GM18868 (cell line): ENCODE data around the gene SERINC2.
"Not testable (repeated sequence)": the region's sequence is repeated elsewhere in the genome, so short reads cannot be mapped to it uniquely, and the experiment has no call there.

Experiments used
- ATAC-seq: cut with Tn5 transposase; IDR thresholded peaks from one replicate; pipeline ENCODE4 v1.9.1; 2021; ENCODE audit warnings: mild to moderate bottlenecking, moderate library complexity; ENCODE audit not compliant: unreplicated experiment

Gene SERINC2

GRCh38 chr1:31458287-31458896 is 45.4 kb downstream of the SERINC2 start:
- no peak for ATAC-seq

GRCh38 chr1:31460027-31460426 is 47.0 kb downstream of the SERINC2 start:
- ATAC-seq = no peak

- no peak for ATAC-seq
Observed at GRCh38 chr1:31467005-31467674, 54.1 kb downstream of the SERINC2 start.

DNA sequence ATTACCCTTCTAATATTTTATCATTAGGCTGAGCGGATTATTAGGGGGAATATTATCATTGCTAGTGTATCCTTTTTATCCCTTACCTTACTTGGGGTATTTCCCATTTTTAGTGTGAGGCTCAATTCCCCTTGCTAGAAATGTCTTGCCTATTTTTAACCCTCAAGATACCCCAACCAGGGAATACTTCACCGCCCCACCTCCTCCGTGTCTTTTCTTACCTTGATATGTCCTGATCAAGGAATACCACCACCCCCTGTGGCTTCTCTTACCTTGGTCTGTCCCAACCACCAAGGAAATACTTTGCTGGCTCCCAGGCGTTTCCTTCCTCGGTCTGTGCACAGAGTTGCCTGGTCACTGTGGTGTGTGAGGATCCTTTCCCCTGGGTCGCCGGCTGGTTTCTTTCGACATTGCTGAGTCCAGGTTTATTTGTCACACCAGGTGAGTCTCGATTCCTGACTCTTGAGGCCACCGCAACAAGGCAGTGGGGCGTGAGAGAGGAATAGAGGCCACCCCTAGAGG is 57.8 kb downstream of the SERINC2 start:
- no peak for ATAC-seq

DNA sequence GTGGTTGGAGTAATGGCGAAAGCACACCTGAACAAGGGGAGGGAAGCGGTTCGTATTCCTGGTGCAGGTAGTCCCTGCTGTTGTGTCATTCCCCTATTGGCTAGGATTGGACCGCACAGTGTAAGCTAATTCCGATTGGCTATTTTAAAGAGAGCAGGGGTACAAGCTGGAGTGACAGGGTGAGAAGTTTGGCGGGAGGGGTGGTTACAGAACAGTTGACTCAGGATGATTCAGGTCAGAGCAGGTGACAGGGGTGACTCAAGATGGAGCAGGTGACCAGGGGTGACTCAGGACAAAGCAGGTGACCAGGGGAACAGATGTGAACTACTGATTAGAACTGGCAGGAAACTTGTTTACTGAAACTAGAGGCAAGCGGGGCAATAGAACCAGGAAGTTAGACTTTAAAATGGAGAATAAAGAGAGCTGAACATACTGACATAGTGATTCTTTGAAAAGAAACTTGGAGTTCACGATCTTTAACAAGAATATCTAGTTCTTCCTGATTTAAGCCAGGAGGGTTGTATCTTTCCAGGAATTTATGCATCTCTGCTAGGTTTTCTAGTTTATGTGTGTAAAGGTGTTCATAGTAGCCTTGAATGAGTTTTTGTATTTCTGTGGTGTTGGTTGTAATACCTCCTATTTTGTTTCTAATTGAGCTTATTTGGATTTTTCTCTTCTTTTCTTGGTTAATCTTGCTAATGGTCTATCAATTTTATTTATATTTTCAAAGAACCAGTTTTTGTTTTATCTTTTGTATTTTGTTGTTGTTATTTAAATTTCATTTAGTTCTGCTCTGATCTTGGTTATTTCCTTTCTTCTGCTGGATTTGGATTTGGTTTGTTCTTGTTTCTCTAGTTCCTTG is 58.7 kb downstream of the SERINC2 start:
- not testable (repeated sequence) for ATAC-seq

DNA sequence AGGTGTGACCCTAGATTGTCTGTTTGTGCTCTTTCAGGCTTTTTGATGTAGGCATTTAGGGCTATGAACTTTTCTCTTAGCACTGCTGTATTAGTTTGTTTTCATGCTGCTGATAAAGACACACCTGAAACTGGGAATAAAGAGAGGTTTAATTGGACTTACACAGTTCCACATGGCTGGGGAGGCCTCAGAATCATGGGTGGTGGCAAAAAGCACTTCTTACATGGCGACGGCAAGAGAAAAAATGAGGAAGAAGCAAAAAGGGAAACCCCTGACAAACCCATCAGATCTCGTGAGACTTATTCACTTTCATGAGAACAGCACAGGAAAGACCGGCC is 59.3 kb downstream of the SERINC2 start:
- ATAC-seq = not testable (repeated sequence)

DNA sequence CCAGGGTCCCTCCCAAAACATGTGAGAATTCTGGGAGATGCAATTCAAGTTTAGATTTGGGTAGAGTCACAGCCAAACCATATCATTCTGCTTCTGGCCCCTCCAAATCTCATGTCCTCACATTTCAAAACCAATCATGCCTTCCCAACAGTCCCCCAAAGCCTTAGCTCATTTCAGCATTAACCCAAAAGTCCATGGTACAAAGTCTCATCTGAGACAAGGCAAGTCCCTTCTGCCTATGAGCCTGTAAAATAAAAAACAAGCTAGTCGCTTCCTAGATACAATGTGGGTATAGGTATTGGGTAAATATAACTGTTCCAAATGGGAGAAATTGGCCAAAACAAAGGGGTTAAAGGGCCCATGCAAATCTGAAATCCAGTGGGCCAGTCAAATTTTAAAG is 59.7 kb downstream of the SERINC2 start:
- ATAC-seq = not testable (repeated sequence)

DNA sequence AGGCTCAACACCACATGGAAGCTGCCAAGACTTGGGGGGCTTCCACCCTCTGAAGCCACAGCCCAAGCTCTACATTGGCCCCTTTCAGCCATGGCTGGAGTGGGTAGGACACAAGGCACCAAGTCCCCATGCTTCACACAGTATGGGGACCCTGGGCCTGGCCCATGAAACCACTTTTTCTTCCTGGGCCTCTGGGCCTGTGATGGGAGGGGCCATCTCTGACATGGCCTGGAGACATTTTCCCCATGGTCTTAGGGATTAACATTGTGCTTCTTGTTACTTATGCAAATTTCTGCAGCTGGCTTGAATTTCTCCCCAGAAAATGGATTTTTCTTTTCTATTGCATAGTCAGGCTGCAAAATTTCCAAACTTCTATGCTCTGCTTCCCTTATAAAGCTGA is 60.5 kb downstream of the SERINC2 start:
- ATAC-seq = not testable (repeated sequence)

DNA sequence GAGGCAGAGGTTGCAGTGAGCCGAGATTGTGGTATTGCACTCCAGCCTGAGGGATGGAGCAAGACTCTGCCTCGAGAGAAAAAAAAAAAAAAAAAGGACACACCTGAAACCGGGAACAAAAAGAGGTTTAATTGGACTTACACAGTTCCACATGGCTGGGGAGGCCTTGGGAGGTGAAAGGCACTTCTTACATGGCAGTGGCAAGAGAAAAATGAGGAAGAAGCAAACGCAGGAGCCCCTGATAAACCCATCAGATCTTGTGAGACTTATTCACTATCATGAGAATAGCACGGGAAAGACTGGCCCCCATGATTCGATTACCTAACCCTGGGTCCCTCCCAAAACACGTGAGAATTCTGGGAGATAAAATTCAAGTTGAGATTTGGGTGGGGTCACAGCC is 61.6 kb downstream of the SERINC2 start:
- not testable (repeated sequence) for ATAC-seq

GRCh38 chr1:31476891-31477846 is 64.2 kb downstream of the SERINC2 start:
- ATAC-seq = no peak

- no peak for ATAC-seq
Observed at GRCh38 chr1:31478167-31478566, 65.2 kb downstream of the SERINC2 start.

DNA sequence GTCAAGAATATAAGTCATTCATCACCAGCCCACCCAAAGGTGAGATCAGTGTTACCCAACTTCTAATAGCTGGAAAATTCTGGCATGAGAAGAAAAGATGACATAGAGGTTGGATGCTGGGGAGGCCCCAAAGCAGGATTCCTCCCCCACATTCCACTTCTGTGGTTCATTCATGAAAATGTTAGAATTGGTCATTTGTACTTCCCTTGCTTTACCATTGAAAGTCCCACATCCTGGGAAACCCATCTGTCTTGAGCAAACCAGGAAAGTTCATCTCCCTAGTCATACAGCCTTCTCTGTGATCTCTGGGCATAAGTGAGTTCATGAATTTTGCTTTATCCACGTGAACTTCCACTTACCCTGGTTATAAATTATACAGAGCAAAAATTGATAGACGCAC is 66.8 kb downstream of the SERINC2 start:
- no peak for ATAC-seq

- not testable (repeated sequence) for ATAC-seq
Observed at GRCh38 chr1:31480426-31480825, 67.4 kb downstream of the SERINC2 start.

DNA sequence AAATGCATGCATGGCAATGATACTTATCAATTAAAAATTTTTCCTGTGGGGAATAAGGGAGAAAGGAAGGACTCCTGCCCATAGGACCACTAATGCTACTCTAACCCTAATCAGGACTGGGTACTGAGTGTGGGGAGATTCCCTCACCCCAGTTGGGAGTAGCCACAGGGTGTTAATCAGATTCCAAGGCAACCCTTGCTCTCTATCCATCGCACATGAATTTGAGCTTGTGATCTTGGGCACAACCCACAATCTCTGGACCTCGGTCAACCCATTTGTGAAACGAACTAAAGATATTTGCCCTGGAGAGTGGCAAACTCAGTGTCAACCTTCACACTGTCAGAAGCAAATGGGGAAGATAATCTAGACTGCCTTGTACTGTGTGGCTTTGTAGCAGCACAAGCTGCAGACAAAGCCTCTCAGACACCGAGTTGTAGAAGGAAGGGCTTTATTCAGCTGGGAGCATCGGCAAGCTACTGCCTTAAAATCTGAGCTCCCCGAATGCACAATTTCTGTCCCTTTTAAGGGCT is 69.5 kb downstream of the SERINC2 start:
- no peak for ATAC-seq

DNA sequence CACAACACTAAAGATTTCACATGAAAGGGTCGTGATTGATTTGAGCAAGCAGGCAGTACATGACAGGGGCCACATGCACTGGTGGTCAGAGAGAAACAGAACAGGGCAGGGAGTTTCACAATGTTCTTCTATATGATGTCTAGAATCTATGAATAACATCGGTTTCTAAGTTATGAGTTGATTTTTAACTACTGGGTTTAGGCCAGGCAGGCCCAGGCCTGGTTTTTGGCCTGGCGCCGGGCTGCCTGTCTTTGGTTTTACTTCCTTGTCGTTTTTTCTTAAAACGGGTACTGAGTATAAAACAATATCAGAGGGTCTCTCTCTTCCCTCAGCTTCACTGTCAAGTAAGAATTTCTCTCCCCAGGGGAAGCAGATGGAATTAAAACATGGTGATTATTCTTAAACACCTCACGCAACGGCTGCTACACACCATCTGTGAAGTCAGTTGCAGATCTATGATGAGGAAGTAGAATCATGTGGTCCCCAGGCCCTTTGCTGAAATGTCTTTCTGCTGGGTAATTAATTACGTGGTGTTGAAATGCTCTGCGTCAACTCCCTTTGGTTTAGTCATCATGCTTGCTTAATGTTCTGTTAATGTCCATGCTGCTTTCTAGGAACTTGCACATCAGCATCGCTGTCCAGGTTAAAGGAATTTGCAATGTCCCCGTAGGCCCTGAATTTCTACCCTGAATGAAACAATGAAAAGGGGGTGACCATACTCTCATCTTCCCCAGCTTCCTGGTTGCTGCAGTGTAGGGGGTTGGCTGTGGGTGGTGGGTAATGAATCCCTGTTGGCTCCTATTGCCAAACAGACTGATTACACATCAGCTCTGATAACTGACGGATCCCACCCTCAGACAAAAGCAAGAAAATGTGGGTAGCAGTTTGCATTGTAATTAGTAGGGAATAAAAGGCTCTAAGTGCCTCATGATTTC is 70.3 kb downstream of the SERINC2 start:
- ATAC-seq = no peak
